Uterus (tissue), 2 donors: ENCODE data around the gene ATP13A3.

Experiments
- CTCF ChIP-seq, 4 experiments: fragments of 200-600 bp in 2 of 4; fragments of 450-650 bp in 2 of 4; sonication (generic) in 2 of 4; IDR thresholded peaks; one replicate each; pipeline ENCODE4 v1.5.1; 2016 to 2019; ENCODE audit warnings: antibody characterized with exemption in 4 of 4, mild to moderate bottlenecking in 2 of 4, moderate library complexity in 1 of 4
- POLR2A ChIP-seq, 2 donors: fragments of 450-650 bp; IDR thresholded peaks; one replicate each; pipeline ENCODE4 v1.6.1; 2016; ENCODE audit warnings: antibody characterized with exemption in 2 of 2, mild to moderate bottlenecking in 1 of 2, moderate library complexity in 1 of 2

GRCh38 chr3:194384156-194384555 lies 102.6 kb downstream of the ATP13A3 start:
- TF ChIP-seq POLR2A (IDR thresholded peaks at IDR 0.05) (no peak), CTCF (IDR thresholded peaks at IDR 0.05) (no peak)
